Endothelial cell of umbilical vein (primary cell): ENCODE measurements around the gene KANK3.

ENCODE experiments used
- EZH2 ChIP-seq: IDR thresholded peaks from 2 replicates; pipeline ENCODE4 v1.6.1; 2012; ENCODE audit warnings: borderline replicate concordance, low read depth, mild to moderate bottlenecking, moderate library complexity, low read length, inconsistent platforms; ENCODE audit not compliant: severe bottlenecking
- GATA2 ChIP-seq: IDR thresholded peaks from 2 replicates; pipeline ENCODE4 v1.7.0; 2011; ENCODE audit warnings: low read depth, mild to moderate bottlenecking, moderate library complexity, mixed read lengths, low read length; ENCODE audit not compliant: insufficient read length, insufficient read depth
- JUN ChIP-seq: IDR thresholded peaks from 2 replicates; pipeline ENCODE4 v1.6.1; 2011; ENCODE audit warnings: borderline replicate concordance, low read depth; ENCODE audit not compliant: insufficient read length, insufficient read depth
- MYC ChIP-seq: IDR thresholded peaks from one replicate; pipeline ENCODE4 v1.6.1; 2011; ENCODE audit warnings: mild to moderate bottlenecking, low read depth, low read length
- POLR2A ChIP-seq: IDR thresholded peaks from 2 replicates; pipeline ENCODE4 v1.6.1; 2012; ENCODE audit warnings: low read depth, mild to moderate bottlenecking, control low read depth, low read length
- POLR2AphosphoS5 ChIP-seq: IDR thresholded peaks from 2 replicates; pipeline ENCODE4 v1.6.1; 2012; ENCODE audit warnings: low read depth, mild to moderate bottlenecking, control low read depth, low read length, moderate library complexity; ENCODE audit not compliant: insufficient read depth
- TF ChIP-seq, protein P1 (sequence below), 2 donors: IDR thresholded peaks; 1 replicate in 1 of 2; 2 replicates in 1 of 2; pipeline ENCODE4 v1.5.1; 2011; ENCODE audit warnings: low read length in 2 of 2, mild to moderate bottlenecking in 2 of 2, moderate library complexity in 2 of 2, control low read depth in 1 of 2, inconsistent platforms in 1 of 2, low read depth in 1 of 2; ENCODE audit not compliant: insufficient read depth in 1 of 2; ENCODE audit errors: extremely low read depth in 1 of 2

DNA sequence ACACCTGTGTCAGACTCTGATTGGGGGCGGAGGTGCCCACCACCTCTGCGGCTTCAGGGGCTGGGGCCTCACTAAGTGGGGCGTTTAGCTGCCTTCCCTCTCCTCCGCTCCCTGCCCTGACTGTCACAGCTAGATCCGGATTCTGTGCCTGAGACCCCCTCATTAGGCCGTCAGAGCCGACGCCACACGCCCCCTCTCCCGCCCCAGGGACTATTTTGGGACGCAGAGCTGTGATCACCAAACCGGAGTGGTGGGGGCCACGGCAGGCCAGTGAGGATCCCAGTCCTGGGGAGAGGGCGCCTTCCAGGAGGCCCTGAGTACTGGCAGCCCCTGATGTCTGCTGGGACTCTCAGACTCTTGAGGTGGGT lies 762 bp downstream of the KANK3 start:
- TF ChIP-seq EZH2 (no peak), POLR2A (no peak), MYC (no peak), GATA2 (no peak), POLR2AphosphoS5 (no peak), JUN (no peak)
- TF ChIP-seq, protein P1, sequence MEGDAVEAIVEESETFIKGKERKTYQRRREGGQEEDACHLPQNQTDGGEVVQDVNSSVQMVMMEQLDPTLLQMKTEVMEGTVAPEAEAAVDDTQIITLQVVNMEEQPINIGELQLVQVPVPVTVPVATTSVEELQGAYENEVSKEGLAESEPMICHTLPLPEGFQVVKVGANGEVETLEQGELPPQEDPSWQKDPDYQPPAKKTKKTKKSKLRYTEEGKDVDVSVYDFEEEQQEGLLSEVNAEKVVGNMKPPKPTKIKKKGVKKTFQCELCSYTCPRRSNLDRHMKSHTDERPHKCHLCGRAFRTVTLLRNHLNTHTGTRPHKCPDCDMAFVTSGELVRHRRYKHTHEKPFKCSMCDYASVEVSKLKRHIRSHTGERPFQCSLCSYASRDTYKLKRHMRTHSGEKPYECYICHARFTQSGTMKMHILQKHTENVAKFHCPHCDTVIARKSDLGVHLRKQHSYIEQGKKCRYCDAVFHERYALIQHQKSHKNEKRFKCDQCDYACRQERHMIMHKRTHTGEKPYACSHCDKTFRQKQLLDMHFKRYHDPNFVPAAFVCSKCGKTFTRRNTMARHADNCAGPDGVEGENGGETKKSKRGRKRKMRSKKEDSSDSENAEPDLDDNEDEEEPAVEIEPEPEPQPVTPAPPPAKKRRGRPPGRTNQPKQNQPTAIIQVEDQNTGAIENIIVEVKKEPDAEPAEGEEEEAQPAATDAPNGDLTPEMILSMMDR (IDR thresholded peaks at IDR 0.05; ENCODE audit: extremely low read depth in 1 of 2, insufficient read depth in 1 of 2, low read depth in 1 of 2, low read length in 2 of 2), result no peak
